ENCODE measurements around the gene IRX3.

The IRX3 gene

DNA sequence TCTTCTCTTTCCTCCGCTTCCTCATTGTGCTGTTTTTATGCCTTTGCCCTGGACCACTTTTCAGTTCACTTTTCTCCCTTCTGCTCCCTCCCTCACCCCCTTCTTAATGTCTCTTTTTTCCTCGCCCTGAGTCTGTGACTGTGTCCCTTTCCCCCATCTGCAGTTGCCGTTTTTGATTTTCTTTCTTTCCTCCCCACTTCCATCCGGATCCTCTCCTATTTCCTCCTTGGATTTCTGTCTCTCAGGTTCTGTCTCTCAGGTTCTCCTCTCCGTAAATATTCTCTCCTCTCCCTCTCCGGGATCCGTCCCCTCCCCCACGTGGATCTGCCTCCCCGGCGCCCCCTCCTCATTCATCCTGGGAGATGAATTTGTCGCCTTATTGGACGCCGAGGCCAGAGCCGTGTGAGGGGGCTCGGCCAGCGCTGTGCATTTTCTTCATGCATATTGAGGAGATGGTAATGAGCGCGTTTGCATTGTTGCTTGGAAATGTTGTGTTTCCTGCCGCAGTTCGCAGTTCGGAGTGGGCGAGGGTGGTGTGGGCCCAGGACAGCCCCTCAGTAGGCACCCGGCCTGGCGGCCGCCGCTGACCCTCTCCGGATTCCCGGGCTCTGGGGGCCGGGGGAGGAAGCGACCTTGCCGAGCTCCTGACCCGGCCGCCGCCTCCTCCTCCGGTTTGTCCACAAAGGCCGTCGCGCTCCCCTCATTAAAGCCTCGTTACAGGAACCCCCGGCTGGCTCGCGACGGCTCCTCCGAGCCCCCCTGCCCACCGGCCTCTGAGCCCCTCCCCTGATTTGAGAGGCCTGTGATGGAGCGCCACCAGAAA, 4.5 kb upstream of the IRX3 start:
- no peak for DNase-seq (ENCODE audit: low read depth)

DNA sequence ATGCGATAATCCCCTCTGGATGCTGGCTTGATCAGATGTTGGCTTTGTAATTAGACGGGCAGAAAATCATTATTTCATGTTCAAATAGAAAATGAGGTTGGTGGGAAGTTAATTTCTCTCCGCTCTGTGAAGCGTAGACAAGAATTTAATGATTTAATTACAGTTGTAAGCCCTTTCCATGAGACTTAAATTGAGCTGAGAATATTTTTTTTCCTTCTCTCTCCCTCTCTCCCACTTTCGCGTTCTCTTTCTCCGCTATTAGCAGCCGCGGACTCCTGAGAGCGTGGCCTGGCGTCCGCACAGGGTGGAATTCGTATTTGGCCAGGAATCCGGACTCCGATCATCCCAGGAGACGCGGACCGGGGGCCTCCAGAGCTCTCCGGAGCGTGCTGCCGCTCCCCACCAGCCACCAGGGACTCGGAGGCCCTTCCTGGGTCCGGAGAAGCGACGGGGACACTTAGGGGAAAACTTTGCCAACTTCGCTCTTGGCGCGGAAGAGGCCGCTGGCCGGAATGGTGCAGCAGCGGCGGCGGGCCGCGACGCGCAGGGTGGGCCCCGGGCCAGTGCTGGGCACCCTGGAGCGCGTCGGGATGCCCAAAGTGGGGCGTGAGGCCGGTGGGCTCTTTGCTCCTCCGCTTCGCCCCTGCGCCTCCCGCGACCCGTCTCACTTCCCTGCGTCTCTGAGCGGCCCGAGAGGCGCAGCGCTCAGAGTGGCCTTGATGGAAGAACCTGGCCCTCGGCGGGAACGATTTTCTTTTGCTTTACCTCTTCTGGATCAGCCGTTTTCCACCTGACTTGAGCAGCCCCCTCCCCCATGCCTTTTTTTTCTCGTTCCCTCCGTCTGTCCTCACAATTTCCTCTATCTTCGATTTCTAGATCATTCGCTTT, 3.6 kb upstream of the IRX3 start:
- DNase-seq (ENCODE audit: low read depth): no peak

DNA sequence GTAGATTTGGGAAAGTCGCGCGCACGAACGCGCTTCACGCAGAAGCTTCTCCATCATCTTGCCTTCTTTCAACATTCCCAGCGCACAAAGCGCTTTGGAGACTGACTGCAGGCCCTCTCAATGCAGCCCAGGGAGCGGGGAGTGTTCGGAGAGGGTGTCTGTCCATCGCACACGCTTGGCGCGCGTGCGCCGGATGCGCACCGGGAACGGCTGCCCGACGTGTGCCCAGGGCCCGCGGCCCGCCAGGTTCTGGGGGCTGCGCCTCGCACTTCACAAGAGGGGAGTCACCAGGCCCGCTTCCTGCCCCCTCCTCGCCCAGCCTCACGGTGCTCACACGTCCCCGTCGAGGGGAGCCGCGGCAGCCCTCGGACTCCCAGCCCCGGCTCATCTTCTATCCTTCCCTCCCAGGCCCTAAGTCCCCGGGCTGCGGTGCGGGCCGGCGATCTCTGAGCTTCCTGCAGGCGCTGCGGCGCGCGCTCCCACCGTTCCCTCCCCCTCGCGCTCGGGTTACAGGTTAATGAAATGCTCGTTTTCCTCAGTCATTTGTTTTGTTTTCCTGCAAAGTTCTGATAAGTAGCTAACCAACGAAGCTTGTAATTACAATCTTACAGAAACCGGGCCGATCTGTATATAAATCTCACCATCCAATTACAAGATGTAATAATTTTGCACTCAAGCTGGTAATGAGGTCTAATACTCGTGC, 2.8 kb upstream of the IRX3 start:
- DNase-seq (ENCODE audit: low read depth): no peak

- DNase-seq (ENCODE audit: low read depth): no peak
Observed at GRCh38 chr16:54288835-54289241, 2.3 kb upstream of the IRX3 start.

- no peak for DNase-seq (ENCODE audit: low read depth)
Observed at GRCh38 chr16:54288030-54288834, 1.6 kb upstream of the IRX3 start.

GRCh38 chr16:54287131-54288029, 793 bp upstream of the IRX3 start:
- no peak for DNase-seq (ENCODE audit: low read depth)

GRCh38 chr16:54286090-54286365, 559 bp downstream of the IRX3 start:
- DNase-seq (ENCODE audit: low read depth): no peak

DNA sequence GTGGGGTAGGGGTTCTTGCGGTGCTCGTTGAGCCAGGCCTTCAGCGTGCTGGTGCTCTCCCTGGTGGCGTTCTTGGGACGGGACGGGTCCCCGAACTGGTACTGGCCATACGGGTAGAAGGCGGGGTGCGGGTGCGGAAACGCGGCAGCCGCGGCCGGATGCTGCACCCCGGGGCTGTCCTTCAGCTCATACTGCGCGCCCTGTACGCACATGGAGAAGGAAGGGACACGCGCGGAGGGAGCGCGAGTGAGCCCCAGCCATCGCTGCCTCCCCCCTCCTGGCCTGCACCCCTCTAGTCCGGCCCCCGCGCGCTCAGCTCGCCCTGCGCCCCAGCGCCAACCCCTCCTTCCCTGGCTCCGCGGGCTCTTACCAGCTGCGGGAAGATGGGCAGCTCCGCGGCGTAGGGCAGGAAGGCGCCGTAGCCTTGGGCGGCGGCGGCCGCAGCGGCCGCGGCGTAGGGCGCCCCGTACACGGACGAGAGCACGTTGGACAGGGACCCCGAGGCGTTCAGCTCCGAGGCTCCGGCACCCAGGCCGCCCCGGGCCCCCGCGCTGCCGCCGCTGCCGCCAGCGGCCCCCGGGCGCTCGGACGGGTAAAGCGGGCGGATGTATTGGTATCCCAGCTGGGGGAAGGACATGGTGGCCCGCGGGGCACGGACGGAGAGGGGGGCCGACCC, 1.0 kb downstream of the IRX3 start:
- DNase-seq (ENCODE audit: low read depth): no peak

GRCh38 chr16:54284931-54285413, 1.6 kb downstream of the IRX3 start:
- DNase-seq (ENCODE audit: low read depth): no peak

DNA sequence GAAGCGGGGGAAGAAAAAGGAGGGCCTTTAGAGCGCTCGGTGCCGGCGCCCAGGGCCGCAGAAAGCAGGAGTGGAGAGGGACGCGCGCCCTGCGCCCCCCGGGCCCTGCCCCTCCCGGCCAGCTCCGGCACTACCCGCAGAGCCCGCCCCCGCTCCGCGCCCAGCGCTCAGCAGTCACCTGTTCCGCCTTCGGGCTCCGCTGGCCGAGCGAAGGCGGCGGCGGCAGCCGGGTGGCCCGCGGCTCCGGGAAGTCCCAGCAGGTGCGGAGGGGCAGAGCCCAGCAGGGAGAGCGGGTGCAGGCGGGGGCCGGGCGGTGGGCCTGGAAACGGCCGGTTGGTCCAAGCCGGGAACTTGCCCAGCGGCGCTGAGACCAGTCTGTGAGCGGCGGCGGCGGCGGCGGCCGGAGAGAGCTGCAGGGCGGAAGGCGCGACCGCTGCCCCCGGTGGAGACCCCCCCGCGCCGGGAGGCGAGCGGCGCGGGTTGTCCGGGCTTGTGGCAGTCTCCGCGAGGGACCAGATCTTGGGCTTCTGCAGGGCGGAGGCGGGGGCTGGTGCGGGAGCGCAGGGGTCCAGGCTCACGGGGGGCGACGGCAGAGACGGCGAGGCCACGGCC, 2.2 kb downstream of the IRX3 start:
- no peak for DNase-seq (ENCODE audit: low read depth)

DNA sequence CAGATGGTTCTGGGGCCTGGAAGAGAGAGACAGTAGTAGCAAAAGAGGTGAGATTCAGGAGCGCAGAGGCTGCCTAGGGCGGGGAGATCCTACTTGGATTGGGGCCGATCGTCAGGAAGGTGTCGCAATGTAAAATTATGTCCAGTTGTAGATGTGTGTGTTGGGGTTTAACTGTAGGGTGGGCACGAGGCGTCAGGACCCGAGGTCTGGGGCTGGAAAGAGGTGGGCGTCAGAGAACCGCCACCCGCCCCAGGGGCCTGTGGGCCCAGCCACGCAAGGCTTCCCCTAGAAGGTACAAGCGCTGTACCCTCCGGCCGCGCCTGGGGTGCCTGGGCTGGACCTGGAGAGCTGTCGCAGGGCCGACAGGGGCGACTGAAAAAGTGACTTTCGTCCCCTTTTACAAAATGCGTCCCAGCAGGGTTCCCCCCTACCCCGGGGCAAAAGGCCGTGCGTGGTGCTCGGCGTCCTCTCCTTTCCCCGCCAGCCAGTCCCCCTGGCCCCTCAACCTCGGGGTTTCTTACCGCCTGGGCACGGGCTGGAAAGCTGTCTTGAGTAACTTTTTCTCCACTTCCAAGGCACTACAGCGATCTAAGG, 2.8 kb downstream of the IRX3 start:
- no peak for DNase-seq (ENCODE audit: low read depth)

DNA sequence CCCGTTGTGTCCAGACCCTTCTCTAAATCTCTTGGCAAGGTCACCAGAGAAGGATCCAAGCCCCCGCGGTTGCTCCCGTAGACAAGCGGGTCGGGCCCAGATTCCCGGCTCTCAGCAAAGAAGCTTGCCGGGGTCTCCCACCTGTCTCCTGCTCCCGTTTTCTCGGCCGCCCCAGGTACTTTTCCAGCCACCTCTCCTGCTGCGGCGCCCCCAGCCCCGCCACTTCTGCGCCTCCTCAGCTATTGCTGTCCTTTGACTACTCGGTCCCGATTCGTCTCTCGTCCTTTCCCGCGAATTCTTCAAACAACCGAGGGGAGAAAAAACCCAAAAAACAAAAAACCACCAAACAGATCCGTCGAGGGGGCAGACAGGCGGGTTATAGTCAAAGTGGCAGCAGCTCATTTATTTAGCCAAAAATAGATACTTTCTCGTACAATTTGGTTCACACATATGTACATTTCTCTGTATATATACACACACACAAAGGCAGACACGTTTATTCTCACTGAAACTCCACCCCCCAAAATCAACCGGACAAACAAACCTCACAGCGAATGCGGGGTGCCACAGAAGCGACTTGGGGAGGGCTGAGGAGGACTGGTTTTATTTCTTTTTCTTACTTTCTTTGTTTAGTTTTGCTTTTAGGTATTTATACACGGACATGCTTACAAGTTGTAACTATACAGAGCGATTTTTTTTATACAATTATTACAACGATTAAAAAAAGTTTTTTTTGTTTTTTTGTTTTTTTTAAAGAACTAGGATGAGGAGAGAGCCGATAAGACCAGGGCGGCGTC, 3.5 kb downstream of the IRX3 start:
- DNase-seq (ENCODE audit: low read depth): no peak

DNA sequence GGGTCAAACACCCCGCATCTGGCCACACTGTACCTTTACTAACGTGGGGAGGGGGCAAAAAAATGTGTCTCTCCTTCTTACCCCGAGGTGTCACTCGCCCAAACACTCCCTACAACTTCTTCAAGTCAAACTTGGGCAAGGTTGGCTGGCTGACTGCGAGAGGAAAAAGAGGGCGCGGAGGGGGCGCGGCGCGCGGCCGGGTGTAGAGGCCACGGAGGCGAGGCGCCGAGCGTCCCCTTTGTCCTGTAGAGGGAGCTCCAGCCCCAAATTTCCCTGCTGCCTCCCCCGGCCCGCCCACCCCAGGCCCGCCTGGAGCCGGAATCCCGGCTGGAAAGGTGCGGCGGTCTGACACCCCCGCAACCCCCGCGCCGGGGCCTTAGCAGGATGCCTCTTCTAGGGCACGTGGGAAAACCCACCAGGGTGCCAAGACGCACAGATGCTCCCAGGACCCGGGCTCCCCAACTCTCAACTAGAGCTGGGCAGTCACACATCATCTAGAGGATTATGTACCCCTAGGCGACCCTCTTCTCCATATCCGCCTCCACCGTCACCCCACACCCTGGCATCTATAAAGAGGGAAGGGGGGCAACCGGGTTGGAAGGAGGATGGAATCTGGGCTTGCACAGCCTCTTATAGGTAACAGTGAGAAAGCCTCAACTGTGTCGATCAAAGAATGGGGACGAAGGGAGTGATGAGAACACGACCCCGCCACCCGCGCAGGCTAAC, 4.2 kb downstream of the IRX3 start:
- DNase-seq (ENCODE audit: low read depth): no peak

DNA sequence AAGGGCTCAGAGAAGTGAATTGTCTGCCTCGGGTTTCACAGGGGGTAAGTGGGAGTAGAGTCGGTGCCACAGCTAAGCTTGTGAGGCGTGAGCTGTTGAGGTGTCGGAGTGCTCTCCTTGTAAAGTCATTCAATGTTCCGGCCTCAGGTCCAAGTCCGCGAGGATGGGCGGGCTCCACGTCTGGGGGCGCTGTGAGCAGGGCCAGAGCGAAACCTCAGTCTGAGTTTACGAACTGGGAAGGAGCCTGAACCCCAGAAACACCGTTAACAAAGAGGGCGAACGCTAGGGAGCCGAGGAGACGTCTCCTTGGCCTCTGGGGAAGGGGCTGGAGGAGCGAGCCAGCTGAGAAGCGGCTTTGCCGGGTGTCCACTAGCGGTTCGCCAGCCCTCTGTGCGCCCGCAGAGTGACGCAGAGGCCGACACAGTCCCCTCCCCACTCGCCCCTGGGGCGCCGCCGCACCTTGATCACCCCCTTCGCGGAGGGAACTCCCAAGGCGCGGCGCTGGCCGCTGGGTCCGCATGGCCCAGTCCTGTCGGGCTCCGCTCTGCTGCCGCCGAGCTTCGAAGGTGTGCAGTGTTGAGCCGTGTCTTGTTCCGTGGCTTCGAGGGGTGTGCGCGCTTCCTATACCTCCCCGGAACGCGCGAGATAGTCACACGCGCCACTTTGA, 4.9 kb downstream of the IRX3 start:
- DNase-seq (ENCODE audit: low read depth): no peak

- no peak for DNase-seq (ENCODE audit: low read depth)
Observed at GRCh38 chr16:54280751-54281150, 5.8 kb downstream of the IRX3 start.

DNA sequence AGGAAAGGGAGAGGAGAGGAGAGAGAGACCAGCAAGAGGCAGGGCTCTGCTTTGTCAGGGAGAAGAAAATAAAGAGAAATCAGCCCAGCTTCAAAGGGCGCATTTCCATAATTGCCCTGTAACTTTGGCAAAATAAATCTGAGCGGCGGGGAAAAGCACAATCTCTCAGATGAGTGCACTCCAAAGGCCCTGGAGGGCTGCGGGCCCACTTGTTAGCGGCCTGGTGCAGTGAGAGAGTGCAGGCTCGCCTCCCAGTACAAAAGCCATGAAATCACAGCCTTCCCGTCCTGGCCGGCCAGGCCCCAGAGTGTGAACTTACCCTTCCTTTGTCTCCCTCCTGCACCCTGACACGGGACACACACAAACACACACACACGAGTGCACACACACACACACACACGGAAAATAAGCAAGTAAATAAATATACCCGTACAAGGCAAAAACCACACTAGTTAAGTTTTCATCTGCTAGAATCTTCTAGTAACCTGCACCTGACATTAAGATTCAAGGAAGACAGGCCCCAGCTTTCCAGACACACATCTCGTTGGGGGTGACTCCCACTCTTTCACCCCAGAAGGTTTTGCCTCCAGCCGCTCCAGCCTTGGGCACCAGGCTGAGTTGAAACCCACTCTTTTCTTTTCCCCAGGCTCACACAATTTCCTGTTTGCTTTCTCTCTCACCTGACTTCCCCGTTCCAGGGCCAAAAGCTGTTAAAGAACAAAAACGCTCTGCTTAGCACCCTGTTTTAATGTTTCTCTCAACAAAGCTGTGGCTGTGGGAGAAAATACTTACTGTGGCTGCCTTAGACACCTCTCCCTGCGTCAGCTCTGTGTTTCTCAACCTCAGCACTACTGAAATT, 8.5 kb downstream of the IRX3 start:
- no peak for DNase-seq (ENCODE audit: low read depth)

All from activated gamma-delta T cell treated with anti-CD3 and anti-CD28 coated beads, Interleukin-2, amount 50 U/mL, for 16 hours (primary cell).